Upper lobe of left lung (tissue), 6 donors: ENCODE results near the gene MYZAP. TPM values are rescaled to one million over a fixed set of nuclear protein-coding genes. Genes with fewer than 3 reads are reported as not detected.
A peak's percentile ranks its signal among the peaks of the same experiment; 100 is the strongest.

ENCODE experiments used
- ATAC-seq, 2 donors: fragments of 200-7000 bp; cut with Tn5 transposase; one replicate each; pipeline ENCODE4 v1.9.1; 2022; ENCODE audit warnings: mild to moderate bottlenecking in 2 of 2, moderate library complexity in 2 of 2; ENCODE audit not compliant: low FRiP score in 2 of 2
- DNase-seq, 2 donors: peaks; one replicate each; pipeline ENCODE4 v3.0.0-alpha.2; 2019 to 2020
- H3K27ac ChIP-seq, 4 donors: fragments of 200-600 bp; sonication (generic); one replicate each; pipeline ENCODE4 v1.5.1; 2016 to 2019
- H3K27me3 ChIP-seq, 4 donors: fragments of 200-600 bp; sonication (generic); one replicate each; pipeline ENCODE4 v1.5.1; 2017 to 2019
- H3K36me3 ChIP-seq, 4 donors: fragments of 200-600 bp; sonication (generic); one replicate each; pipeline ENCODE4 v1.5.1; 2016 to 2019
- H3K4me1 ChIP-seq, 4 donors: fragments of 200-600 bp; sonication (generic); one replicate each; pipeline ENCODE4 v1.5.1; 2018 to 2019
- H3K4me3 ChIP-seq, 4 donors: fragments of 200-600 bp; sonication (generic); one replicate each; pipeline ENCODE4 v1.5.1; 2017 to 2019; ENCODE audit warnings: mild to moderate bottlenecking in 2 of 4, moderate library complexity in 1 of 4
- H3K9me3 ChIP-seq, 4 donors: fragments of 200-600 bp; sonication (generic); one replicate each; pipeline ENCODE4 v1.5.1; 2018 to 2019
- CTCF ChIP-seq, 6 experiments: fragments of 450-650 bp in 4 of 6; fragments of 200-600 bp in 2 of 6; sonication (generic) in 2 of 6; IDR thresholded peaks; one replicate each; pipeline ENCODE4 v1.5.1; 2016 to 2019; ENCODE audit warnings: antibody characterized with exemption in 6 of 6
- EP300 ChIP-seq, 4 donors: sonication (generic); formaldehyde crosslinking; IDR thresholded peaks; one replicate each; pipeline ENCODE4 v1.5.1; 2017; ENCODE audit warnings: antibody characterized with exemption in 4 of 4, control low read depth in 2 of 4
- POLR2A ChIP-seq, 4 donors: fragments of 450-650 bp; IDR thresholded peaks; one replicate each; pipeline ENCODE4 v1.5.1; 2016 to 2017; ENCODE audit warnings: antibody characterized with exemption in 4 of 4, mild to moderate bottlenecking in 2 of 4
- POLR2AphosphoS5 ChIP-seq, 2 donors: sonication (generic); formaldehyde crosslinking; IDR thresholded peaks; one replicate each; pipeline ENCODE4 v1.5.1; 2017; ENCODE audit warnings: antibody characterized with exemption in 2 of 2
- WGBS, 2 donors: methylation state at CpG; one replicate each; pipeline ENCODE4 v1.1.5; 2017 to 2018; 5-methylcytosine and 5-hydroxymethylcytosine counted together
- total RNA-seq, 6 donors: library from RNA; depleted of rRNA in 4 of 6; stranded (reverse); fragments of >200 nt in 4 of 6; gene quantifications; one replicate each; pipeline versions ENCODE4 v1.1.0 to v1.2.1, GENCODE V29; 2016 to 2021
- donor health status: DM: no; HTN: no; CAD: no; lungs with moderate emphysema.
- donor health status: DM: no; HTN: yes; CAD: no; lungs with severe emphysema.

Gene MYZAP
- total RNA-seq, 6 donors from 2014 or later: 22.0 to 54.3 (median 30.4) TPM

- ATAC-seq: no peak
- Histone ChIP-seq H3K4me3 (no peak overlapping the region), H3K36me3 (no peaks in the 10 kb centered on the region), H3K27me3 (no peaks in the 10 kb centered on the region), H3K9me3 (no peaks in the 10 kb centered on the region), H3K4me1 (peaks cover 11 to 21% (median 13%) of the 10 kb centered on the region in 4 donors), H3K27ac (no peak overlapping the region)
- TF ChIP-seq POLR2A (IDR thresholded peaks at IDR 0.05) (no peak), POLR2AphosphoS5 (IDR thresholded peaks at IDR 0.05) (no peak), CTCF (IDR thresholded peaks at IDR 0.05) (no peak), EP300 (IDR thresholded peaks at IDR 0.05) (no peak)
- DNase-seq: no peak
- WGBS, 2 donors: 23 to 29% methylated on average over 2 of the region's 2 CpGs
Measured at GRCh38 chr15:57703387-57703786, 111.7 kb downstream of the MYZAP start.

DNA sequence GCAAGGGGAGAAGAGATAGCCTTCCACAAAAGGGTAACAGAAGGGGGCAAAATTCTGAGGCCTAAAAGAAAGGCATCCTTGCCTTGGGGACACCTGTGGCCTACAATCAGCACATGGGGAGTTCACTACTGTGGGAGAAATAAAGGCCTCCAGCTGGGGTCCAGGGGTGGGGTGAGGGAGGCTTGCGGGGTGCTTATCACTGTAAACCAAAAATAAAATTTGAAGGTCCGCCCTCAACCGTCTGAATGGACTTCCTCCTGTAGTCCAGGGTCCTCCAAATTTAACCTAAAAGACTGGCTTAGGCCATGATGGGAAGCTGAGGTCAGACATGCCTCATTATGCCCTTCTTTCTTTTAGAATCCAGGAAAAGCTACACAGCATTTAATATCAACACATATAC lies 112.7 kb downstream of the MYZAP start:
- WGBS, 2 donors: 86 to 87% methylated on average over 3 of the region's 3 CpGs
- H3K27ac ChIP-seq: no peak overlapping the region
- no peaks in the 10 kb centered on the region for H3K27me3 ChIP-seq

DNA sequence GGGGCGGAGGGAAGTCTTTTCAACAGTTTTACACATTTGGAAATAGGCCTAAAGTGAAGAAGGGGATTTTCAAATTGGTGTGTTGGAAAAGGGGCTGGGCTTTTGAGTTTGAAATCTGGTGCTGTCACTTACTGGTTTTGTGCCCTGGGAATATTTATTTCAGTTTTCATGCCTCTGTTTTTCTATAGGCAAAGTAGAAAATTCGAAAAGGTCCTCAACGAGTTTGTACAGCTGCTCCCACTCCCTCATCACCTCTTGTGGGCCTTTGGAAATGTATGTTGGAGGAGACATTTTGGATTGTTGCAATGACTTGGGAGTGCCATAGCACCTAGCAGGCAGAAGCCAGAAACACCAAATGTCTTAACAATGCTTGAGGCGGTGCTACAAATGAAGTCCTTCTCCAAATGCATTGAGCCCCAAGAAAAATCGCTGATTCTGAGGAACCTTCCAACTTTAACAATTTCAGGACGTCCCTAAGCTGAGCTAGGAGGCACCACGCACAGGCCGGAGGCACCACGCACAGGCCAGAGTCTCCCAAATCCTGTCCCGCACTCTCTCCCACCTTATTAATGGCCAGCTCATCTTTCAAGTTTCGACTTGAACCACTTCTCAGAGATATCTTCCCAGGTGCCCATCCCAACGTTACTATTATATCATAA lies 114.2 kb downstream of the MYZAP start:
- 67 to 77% methylated on average over 12 of the region's 12 CpGs for WGBS, 2 donors
- TF ChIP-seq POLR2AphosphoS5 (IDR thresholded peaks at IDR 0.05) (no peak), CTCF (IDR thresholded peaks at IDR 0.05) (no peak), EP300 (IDR thresholded peaks at IDR 0.05) (no peak)
- ATAC-seq (peak in 1 of 2 donors; percentile 3), DNase-seq (peak in 1 of 2 donors; percentile 33)
- H3K27ac ChIP-seq: peak overlapping the region; percentile 93 to 96 (median 94)
- no peaks in the 10 kb centered on the region for H3K9me3 ChIP-seq
- peaks cover 16 to 37% (median 24%) of the 10 kb centered on the region in 4 donors for H3K4me1 ChIP-seq
- no peaks in the 10 kb centered on the region for H3K27me3 ChIP-seq
- H3K4me3 ChIP-seq: peak overlapping the region in 3 of 4 donors; percentile 75 to 93 (median 80)
- peaks cover 3 to 20% (median 9%) of the 10 kb centered on the region in 4 donors for H3K36me3 ChIP-seq

More for the DNA sequence above, 112.7 kb downstream of the MYZAP start:
- DNase-seq: no peak
- Histone ChIP-seq H3K36me3 (peaks cover 0 to 8% (median 3%) of the 10 kb centered on the region in 4 donors), H3K4me1 (peaks cover 16 to 32% (median 20%) of the 10 kb centered on the region in 4 donors), H3K4me3 (no peak overlapping the region), H3K9me3 (no peaks in the 10 kb centered on the region)
- TF ChIP-seq POLR2AphosphoS5 (IDR thresholded peaks at IDR 0.05) (no peak), POLR2A (IDR thresholded peaks at IDR 0.05) (no peak), EP300 (IDR thresholded peaks at IDR 0.05) (no peak), CTCF (IDR thresholded peaks at IDR 0.05) (no peak)
- no peak for ATAC-seq

- Histone ChIP-seq H3K4me1 (peaks cover 16 to 37% (median 24%) of the 10 kb centered on the region in 4 donors), H3K27me3 (no peaks in the 10 kb centered on the region), H3K9me3 (no peaks in the 10 kb centered on the region), H3K36me3 (peaks cover 4 to 27% (median 14%) of the 10 kb centered on the region in 4 donors), H3K27ac (peak within 1 kb of the TSS; percentile 93 to 96 (median 94)), H3K4me3 (peak within 1 kb of the TSS; percentile 33 to 93 (median 78))
- WGBS, 2 donors: 0% methylated on average over 32 to 63 of the region's 70 CpGs
- ATAC-seq: peak; percentile 96 to 98
- DNase-seq: peak; percentile 93 to 94
- TF ChIP-seq CTCF (IDR thresholded peaks at IDR 0.05): peak in 1 of 6 experiments; percentile 11
- peak; percentile 29 to 89 (median 65) for TF ChIP-seq POLR2A (IDR thresholded peaks at IDR 0.05)
- TF ChIP-seq EP300 (IDR thresholded peaks at IDR 0.05): peak in 2 of 4 donors; percentile 13 to 73
- TF ChIP-seq POLR2AphosphoS5 (IDR thresholded peaks at IDR 0.05): peak; percentile 80 to 87
Measured at GRCh38 chr15:57706405-57707209, 114.9 kb downstream of the MYZAP start, which contains the start of gene POLR2M. TSS of gene POLR2M (plus strand) at chr15:57706714. CDS start at chr15:57706843, 129 bp downstream.
